Astrocyte of the cerebellum (primary cell): Measurements from ENCODE around the gene B4GALT1.

Experiments used
- DNase-seq: peaks from one replicate; pipeline ENCODE4 v3.0.0-alpha.2; 2011; ENCODE audit warnings: low read depth
- H3K4me3 ChIP-seq: 2 replicates; pipeline ENCODE4 v1.5.1; 2011; ENCODE audit warnings: mild to moderate bottlenecking, low read depth, low read length, moderate library complexity
- in situ Hi-C: cut with HindIII; loops from 2 replicates; pipeline ENCODE4 v1.10.0; 2017; ENCODE audit warnings: low sequenced_read_pairs
- TF ChIP-seq, protein P1 (sequence below): IDR thresholded peaks from 2 replicates; pipeline ENCODE4 v1.5.1; 2012; ENCODE audit warnings: low read length, low read depth, moderate library complexity, mild to moderate bottlenecking; ENCODE audit errors: missing control alignments

The B4GALT1 gene

DNA sequence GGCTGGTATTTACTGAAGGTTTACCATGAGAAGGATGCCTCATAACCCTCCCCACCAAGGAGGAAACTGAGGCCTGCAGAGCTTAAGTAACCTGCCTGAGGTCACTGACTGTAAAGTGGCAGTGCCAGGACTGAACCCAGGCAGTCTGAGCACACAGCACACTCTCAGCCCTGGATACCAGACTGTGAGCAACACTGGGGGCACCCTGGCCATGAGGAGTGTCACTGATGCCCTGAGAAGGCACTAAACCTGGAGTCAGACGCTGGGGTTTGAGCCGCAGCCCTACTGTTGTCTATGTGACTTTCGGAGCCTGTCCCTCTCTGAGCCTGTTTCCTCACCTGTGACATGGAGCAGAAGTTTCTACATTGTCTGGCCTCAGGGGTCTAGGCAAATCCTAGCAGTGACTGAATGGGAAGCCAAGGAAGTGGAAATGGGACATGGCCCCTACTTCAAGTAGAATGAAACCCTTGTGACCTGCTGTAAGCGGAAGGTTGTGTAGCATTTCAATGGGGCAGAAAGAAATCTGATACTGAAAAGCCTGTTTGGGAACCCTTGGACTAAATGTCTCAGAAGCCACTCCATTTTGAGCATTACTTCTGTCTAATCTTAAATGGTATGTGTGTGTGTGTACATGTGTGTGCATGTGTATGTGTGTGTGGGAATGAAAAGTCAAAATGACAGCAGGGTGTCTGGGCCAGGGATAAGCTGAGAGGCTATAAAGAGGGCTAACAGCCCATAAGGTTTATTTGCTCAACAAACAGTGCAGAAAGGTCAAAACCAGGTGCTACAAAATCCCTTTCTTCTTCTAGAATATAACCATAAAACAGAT is 36.0 kb downstream of the B4GALT1 start:
- no peak for DNase-seq
- no peak overlapping the region for H3K4me3 ChIP-seq
- in situ Hi-C loops: no loop called here
- TF ChIP-seq, protein P1, sequence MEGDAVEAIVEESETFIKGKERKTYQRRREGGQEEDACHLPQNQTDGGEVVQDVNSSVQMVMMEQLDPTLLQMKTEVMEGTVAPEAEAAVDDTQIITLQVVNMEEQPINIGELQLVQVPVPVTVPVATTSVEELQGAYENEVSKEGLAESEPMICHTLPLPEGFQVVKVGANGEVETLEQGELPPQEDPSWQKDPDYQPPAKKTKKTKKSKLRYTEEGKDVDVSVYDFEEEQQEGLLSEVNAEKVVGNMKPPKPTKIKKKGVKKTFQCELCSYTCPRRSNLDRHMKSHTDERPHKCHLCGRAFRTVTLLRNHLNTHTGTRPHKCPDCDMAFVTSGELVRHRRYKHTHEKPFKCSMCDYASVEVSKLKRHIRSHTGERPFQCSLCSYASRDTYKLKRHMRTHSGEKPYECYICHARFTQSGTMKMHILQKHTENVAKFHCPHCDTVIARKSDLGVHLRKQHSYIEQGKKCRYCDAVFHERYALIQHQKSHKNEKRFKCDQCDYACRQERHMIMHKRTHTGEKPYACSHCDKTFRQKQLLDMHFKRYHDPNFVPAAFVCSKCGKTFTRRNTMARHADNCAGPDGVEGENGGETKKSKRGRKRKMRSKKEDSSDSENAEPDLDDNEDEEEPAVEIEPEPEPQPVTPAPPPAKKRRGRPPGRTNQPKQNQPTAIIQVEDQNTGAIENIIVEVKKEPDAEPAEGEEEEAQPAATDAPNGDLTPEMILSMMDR: no peak

DNA sequence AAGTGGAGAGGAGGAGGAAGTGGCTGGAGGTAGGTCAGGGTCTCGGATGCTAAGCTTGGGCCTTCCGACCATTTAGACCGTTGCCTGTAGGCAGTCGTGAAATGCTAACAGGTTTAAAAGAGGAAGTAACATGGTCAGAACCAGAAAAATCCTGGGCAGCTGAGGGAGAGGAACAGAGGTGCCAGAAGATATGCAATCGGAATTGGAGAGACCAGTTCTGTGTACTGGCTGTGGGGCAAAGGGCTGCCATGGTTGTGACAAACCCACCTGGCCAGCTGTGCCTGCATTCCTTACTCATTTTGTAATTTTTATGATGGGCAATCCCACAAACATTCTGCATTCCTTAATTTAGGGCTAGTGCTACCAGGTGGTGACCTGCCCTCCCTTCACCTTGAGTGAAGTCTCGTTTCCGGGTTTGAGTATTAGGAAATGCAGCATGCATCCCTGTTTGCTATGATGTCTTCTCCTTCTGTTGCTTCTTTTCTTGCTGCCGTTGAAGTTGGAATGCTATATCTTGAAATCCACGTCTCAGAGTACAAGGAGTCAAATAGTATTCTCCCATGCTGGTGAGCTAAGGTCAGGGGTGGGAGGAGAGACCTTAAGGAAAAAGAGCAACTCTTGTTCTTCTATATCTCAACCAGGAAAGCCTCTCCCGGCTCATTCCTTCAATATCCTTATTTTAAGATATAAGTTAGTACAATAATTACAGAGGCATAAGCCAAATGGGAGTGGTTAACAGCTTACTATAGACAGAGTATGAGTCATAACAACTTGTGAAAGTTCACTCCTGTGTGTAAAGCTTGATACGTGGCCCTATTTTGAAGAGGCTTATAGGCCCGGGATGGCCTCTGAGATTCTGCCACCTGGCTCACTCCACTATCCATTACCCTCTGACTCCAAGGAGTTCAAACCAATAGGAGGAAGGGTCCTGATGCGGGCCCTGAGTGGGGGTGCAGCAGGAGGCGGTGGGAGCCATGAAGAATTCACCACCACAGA is 37.0 kb downstream of the B4GALT1 start:
- H3K4me3 ChIP-seq: no peak overlapping the region
- in situ Hi-C loops: loop anchor here (5.0 to 10.0 kb wide), 2 partner anchors 62 to 95 kb away; no protein-coding TSS in a partner anchor
- DNase-seq: no peak
- TF ChIP-seq, protein P1: no peak

DNA sequence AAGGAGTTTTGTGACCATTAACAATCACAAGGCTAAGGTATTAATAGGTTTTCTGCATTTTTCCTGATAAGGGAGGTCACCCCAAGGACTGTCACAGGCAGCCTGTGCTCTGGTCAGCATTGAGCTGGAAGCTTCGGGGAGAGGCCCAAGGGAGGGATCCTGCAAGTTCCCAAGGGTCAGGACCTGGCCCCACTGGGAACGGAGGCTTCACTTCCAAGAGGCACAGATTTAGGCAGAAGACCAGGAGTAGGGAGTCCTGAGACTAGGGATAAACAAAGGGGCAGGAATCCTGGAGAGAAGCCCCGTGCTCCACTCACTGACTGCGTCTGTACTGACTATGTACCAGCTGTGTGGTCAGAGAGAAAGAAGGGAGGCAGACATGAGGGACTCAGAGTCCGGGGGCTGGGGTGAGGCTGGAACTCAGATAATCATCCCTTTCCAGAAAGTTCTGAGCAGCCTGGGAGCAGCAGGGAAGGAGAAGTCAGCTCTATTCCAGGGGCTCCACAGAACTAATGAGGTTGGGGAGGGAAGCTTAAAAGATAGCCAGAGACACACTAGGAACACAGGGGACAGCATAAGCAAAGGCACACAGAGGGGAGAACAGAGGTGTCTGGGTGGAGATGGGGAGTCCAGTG is 37.8 kb downstream of the B4GALT1 start:
- in situ Hi-C loops: loop anchor here (5.0 to 10.0 kb wide), 2 partner anchors 63 to 95 kb away; no protein-coding TSS in a partner anchor
- no peak overlapping the region for H3K4me3 ChIP-seq
- DNase-seq: no peak

DNA sequence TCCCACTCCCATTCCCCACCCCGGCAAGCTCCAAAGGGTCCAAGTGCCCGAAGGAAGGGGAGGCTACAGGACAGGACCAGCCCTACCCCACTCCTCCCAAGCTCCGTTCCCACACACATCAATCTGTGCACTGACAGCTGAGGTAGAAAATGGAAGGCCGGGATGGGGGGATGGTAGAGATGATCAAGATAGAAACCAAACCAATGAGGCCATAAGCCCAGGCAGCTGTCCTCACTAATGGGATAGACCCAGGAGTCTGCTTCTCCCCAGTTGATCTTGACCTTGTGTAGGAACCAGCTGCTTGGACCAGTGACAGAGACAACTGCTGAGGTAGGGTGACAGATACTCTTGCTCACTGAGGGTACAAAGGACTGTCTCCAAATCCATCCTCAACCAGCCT is 38.6 kb downstream of the B4GALT1 start:
- TF ChIP-seq, protein P1: no peak
- no peak overlapping the region for H3K4me3 ChIP-seq
- no peak for DNase-seq
- in situ Hi-C loops: loop anchor here (5.0 to 10.0 kb wide), 2 partner anchors 64 to 96 kb away; no protein-coding TSS in a partner anchor

More for the DNA sequence above, 37.8 kb downstream of the B4GALT1 start:
- TF ChIP-seq, protein P1: no peak

DNA sequence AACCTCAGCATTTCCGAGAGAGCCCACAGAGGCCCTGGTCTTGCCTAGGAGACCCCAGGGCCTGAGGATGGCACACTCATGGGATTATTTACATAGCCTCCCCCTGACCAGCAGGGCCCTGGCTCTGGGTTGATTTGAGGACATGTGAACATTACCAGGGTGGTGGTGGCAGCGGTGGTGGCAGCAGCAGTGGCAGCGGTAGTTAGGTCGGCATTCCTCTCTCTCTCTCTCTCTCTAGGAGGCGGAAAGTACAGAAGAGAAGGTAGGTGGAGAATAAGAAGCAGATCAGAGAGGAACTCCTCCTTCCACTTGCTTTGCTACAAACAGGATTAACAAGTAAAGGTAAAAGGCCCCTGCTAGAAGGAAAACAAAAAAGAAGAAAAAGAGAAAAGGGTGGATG is 39.3 kb downstream of the B4GALT1 start:
- DNase-seq: no peak
- in situ Hi-C loops: loop anchor here (5.0 to 10.0 kb wide), 2 partner anchors 64 to 97 kb away; no protein-coding TSS in a partner anchor
- no peak overlapping the region for H3K4me3 ChIP-seq
- TF ChIP-seq, protein P1: no peak
